K562 (cell line): ENCODE data around the gene LRRC4C. TPM values are rescaled to one million over a fixed set of nuclear protein-coding genes. Genes with fewer than 3 reads are reported as not detected.
A peak's percentile ranks its signal among the peaks of the same experiment; 100 is the strongest.
"Not testable (repeated sequence)": the region's sequence is repeated elsewhere in the genome, so short reads cannot be mapped to it uniquely, and the experiment has no call there.

Experiments used
- ATAC-seq: fragments of 200-7000 bp; cut with Tn5 transposase; 3 replicates; pipeline ENCODE4 v1.9.1; 2020; ENCODE audit warnings: moderate library complexity
- BruUV-seq: library from RNA; stranded (reverse); fragments of 400-500 nt; replicated peaks from 2 replicates; lab custom pipeline; 2021; lab: Mats Ljungman, UMichigan
- CTCF ChIA-PET: fragments of 300-600 bp; formaldehyde crosslinking; extraction: SDS; loops from one replicate; lab custom pipeline; 2021; ENCODE audit warnings: low intra/inter-chr PET ratio; lab: Yijun Ruan, JAX
- POLR2A ChIA-PET: fragments of 300-600, 350-650 bp; sonication (Branson Sonifier 250); formaldehyde crosslinking; extraction: SDS; loops from one replicate; lab custom pipeline; 2021; ENCODE audit warnings: antibody characterized with exemption, inconsistent platforms; lab: Yijun Ruan, JAX
- DNase-seq, 4 experiments: peaks; one replicate each; pipeline versions ENCODE4 v3.0.0 to v3.0.0-alpha.2; 2011 to 2018; ENCODE audit warnings: low spot score in 3 of 4, mixed read lengths in 3 of 4; ENCODE audit errors: extremely low read depth in 1 of 4
- FAIRE-seq: peaks from 2 replicates; lab custom pipeline; 2011; peaks lifted over from hg19 to GRCh38; lab: Jason Lieb, UNC
- H2AFZ ChIP-seq: 2 replicates; pipeline ENCODE4 v1.6.0; 2011; ENCODE audit warnings: low read depth, low read length, control low read depth, inconsistent platforms
- H3K27ac ChIP-seq: fragments of 200-600 bp; 3 replicates; pipeline ENCODE4 v1.8.0; 2011; ENCODE audit warnings: low read depth, mild to moderate bottlenecking, control low read depth, inconsistent platforms, low read length, moderate library complexity, mixed read lengths; ENCODE audit errors: extremely low read depth
- H3K27me3 ChIP-seq, 2 experiments: fragments of 300-600 bp in 1 of 2; 2 replicates in 1 of 2; 3 replicates in 1 of 2; pipeline versions ENCODE4 v1.6.0 to v1.8.0; 2011; ENCODE audit warnings: inconsistent platforms in 2 of 2, low read length in 2 of 2, mild to moderate bottlenecking in 1 of 2, mixed read lengths in 1 of 2, moderate library complexity in 1 of 2; ENCODE audit not compliant: control insufficient read depth in 2 of 2, insufficient read depth in 2 of 2
- H3K36me3 ChIP-seq: fragments of 300-600 bp; 3 replicates; pipeline ENCODE4 v1.8.0; 2011; ENCODE audit warnings: mild to moderate bottlenecking, low read length, inconsistent platforms; ENCODE audit not compliant: control insufficient read depth, insufficient read depth
- H3K4me1 ChIP-seq, 2 experiments: fragments of 200-600 bp in 1 of 2; replicated peaks in 1 of 2; 2 replicates in 1 of 2; 3 replicates in 1 of 2; pipeline versions ENCODE4 v1.5.1 to v1.8.0; 2011; ENCODE audit warnings: inconsistent platforms in 2 of 2, low read length in 2 of 2, mild to moderate bottlenecking in 1 of 2, mixed read lengths in 1 of 2, moderate library complexity in 1 of 2; ENCODE audit not compliant: control insufficient read depth in 2 of 2, insufficient read depth in 2 of 2
- H3K4me2 ChIP-seq: 2 replicates; pipeline ENCODE4 v1.6.1; 2011; ENCODE audit warnings: low read length, control low read depth, inconsistent platforms, mixed read lengths; ENCODE audit not compliant: insufficient read depth
- H3K4me3 ChIP-seq: fragments of 200-600 bp; sonication (generic), shearing (Covaris generic); 2 replicates; pipeline ENCODE4 v1.5.1; 2016; ENCODE audit warnings: control low read depth, inconsistent platforms
- H3K79me2 ChIP-seq: fragments of 200-600 bp; 3 replicates; pipeline ENCODE4 v1.8.0; 2011; ENCODE audit warnings: low read length, inconsistent platforms; ENCODE audit not compliant: control insufficient read depth, insufficient read depth
- H3K9ac ChIP-seq, 2 experiments: 2 replicates each; pipeline versions ENCODE4 v1.6.0 to v1.6.1; 2011; ENCODE audit warnings: low read depth in 2 of 2, low read length in 2 of 2, control low read depth in 1 of 2, inconsistent platforms in 1 of 2, mild to moderate bottlenecking in 1 of 2, mixed read lengths in 1 of 2; ENCODE audit not compliant: insufficient read depth in 1 of 2
- H3K9me1 ChIP-seq: one replicate; pipeline ENCODE4 v1.6.0; 2011; ENCODE audit warnings: inconsistent platforms, mild to moderate bottlenecking, low read length, moderate library complexity; ENCODE audit not compliant: control insufficient read depth, insufficient read depth
- H3K9me3 ChIP-seq: replicated peaks from 2 replicates; pipeline ENCODE4 v1.5.1; 2011; ENCODE audit warnings: low read depth, low read length, inconsistent platforms; ENCODE audit not compliant: control insufficient read depth, insufficient read depth
- H4K20me1 ChIP-seq: replicated peaks from 2 replicates; pipeline ENCODE4 v1.6.1; 2011; ENCODE audit warnings: low read length, inconsistent platforms, mixed read lengths; ENCODE audit not compliant: control insufficient read depth, insufficient read depth
- ATF6 ChIP-seq: sonication (generic); formaldehyde crosslinking; IDR thresholded peaks from 2 replicates; pipeline ENCODE4 v1.4.0; 2020; ENCODE audit warnings: mild to moderate bottlenecking, missing genetic modification reagents
- CEBPB ChIP-seq: fragments of 450-650 bp; IDR thresholded peaks from 2 replicates; pipeline ENCODE4 v1.6.1; 2016; ENCODE audit warnings: missing genetic modification characterization, missing compliant biosample characterization
- KDM5B ChIP-seq: fragments of 200-600 bp; sonication (generic); IDR thresholded peaks from 2 replicates; pipeline ENCODE4 v1.6.1; 2012; ENCODE audit warnings: low read depth, mild to moderate bottlenecking, moderate library complexity, low read length, control low read depth, inconsistent platforms; ENCODE audit not compliant: insufficient replicate concordance
- MAFG ChIP-seq: fragments of 450-650 bp; conservative IDR thresholded peaks from 2 replicates; pipeline ENCODE4 v1.6.1; 2016; ENCODE audit warnings: missing genetic modification characterization, missing compliant biosample characterization
- MEF2A ChIP-seq: IDR thresholded peaks from 2 replicates; pipeline ENCODE4 v1.6.1; 2011; ENCODE audit warnings: low read depth, mild to moderate bottlenecking, low read length, moderate library complexity; ENCODE audit not compliant: control insufficient read depth
- SMAD2 ChIP-seq: fragments of 150-350 bp; IDR thresholded peaks from 2 replicates; pipeline ENCODE4 v1.6.1; 2014; ENCODE audit warnings: low read depth, mild to moderate bottlenecking, low read length
- ZBTB34 ChIP-seq: fragments of 250-450 bp; sonication (Bioruptor Pico); IDR thresholded peaks from 2 replicates; pipeline ENCODE4 v1.8.0; 2021; ENCODE audit warnings: mild to moderate bottlenecking, moderate library complexity
- ZBTB7A ChIP-seq: IDR thresholded peaks from 2 replicates; pipeline ENCODE4 v1.6.1; 2011; ENCODE audit warnings: low read depth, mild to moderate bottlenecking, low read length, moderate library complexity, borderline replicate concordance; ENCODE audit not compliant: control insufficient read depth
- ZNF134 ChIP-seq: fragments of 250-450 bp; sonication (Bioruptor Pico); conservative IDR thresholded peaks from 2 replicates; pipeline ENCODE4 v1.4.0; 2020
- ZNF316 ChIP-seq: fragments of 450-650 bp; IDR thresholded peaks from 2 replicates; pipeline ENCODE4 v1.6.1; 2016
- ZNF408 ChIP-seq: fragments of 250-450 bp; sonication (Bioruptor Pico); IDR thresholded peaks from 2 replicates; pipeline ENCODE4 v1.4.0; 2020; ENCODE audit warnings: low read depth, mild to moderate bottlenecking, moderate library complexity
- ZNF551 ChIP-seq: fragments of 250-450 bp; sonication (Bioruptor Pico); IDR thresholded peaks from 2 replicates; pipeline ENCODE4 v1.5.0; 2021; ENCODE audit warnings: mild to moderate bottlenecking, moderate library complexity
- WGBS: fragments of 100-300 bp; shearing (Covaris generic); methylation state at CpG from one replicate; pipeline ENCODE4 v1.1.6; 2016; ENCODE audit warnings: low coverage, mixed read lengths; ENCODE audit not compliant: insufficient coverage; ENCODE audit errors: missing lambda C conversion rate; 5-methylcytosine and 5-hydroxymethylcytosine counted together
- in situ Hi-C: fragments of 300-500 bp; cut with MboI; formaldehyde crosslinking; loops from 4 replicates; pipeline ENCODE4 v1.15.0; 2018; ENCODE audit warnings: inconsistent platforms, mixed read lengths
- intact Hi-C: fragments of 100-400 bp; cut with micrococcal nuclease; formaldehyde crosslinking; loops from 2 replicates; pipeline ENCODE4 v1.14.2; 2022
- polyA plus RNA-seq, 8 experiments: library from polyadenylated mRNA; depleted of rRNA in 4 of 8; stranded (reverse) in 5 of 8; unstranded in 3 of 8; fragments of >200 nt; fragmentation: Nextera tagmentation in 2 of 8; fragmentation: Illumina TruSeq in 1 of 8; extraction: Ambion mirVana in 2 of 8; extraction: Trizol in 1 of 8; gene quantifications; 2 replicates each; pipeline versions ENCODE4 v1.2.1 to v1.2.3, GENCODE V29; 2011 to 2014; ENCODE audit warnings: inconsistent platforms in 1 of 8, missing spikeins in 1 of 8
- total RNA-seq, 7 experiments: library from RNA; depleted of rRNA in 6 of 7; stranded (reverse); fragments of >200 nt in 6 of 7; fragmentation: Illumina TruSeq in 2 of 7; extraction: Trizol in 2 of 7; gene quantifications; 2 replicates each; pipeline versions ENCODE4 v1.2.1 to v1.2.3, GENCODE V29; 2011 to 2021; ENCODE audit warnings: low replicate concordance in 1 of 7
- TF ChIP-seq, protein P1 (sequence below): fragments of 450-650 bp; formaldehyde crosslinking; IDR thresholded peaks from 2 replicates; pipeline ENCODE4 v1.4.0; 2022; ENCODE audit warnings: mild to moderate bottlenecking, moderate library complexity

Gene LRRC4C
- total and polyA plus RNA-seq, 9 of the 15 experiments (the other 6 are each of a cell fraction or from before 2014, with no cell fraction given) = not detected

GRCh38 chr11:41019666-41020065 is 439.8 kb downstream of the LRRC4C start:
- H3K4me3 ChIP-seq, DNase-seq, H3K27me3 ChIP-seq, H3K36me3 ChIP-seq, CTCF ChIA-PET, BruUV-seq, H3K9me3 ChIP-seq, H2AFZ ChIP-seq, in situ Hi-C loops, H3K27ac ChIP-seq, H3K9me1 ChIP-seq, FAIRE-seq, H3K9ac ChIP-seq, H3K4me2 ChIP-seq, H3K4me1 ChIP-seq, H4K20me1 ChIP-seq, intact Hi-C loops, H3K79me2 ChIP-seq, ATAC-seq, POLR2A ChIA-PET: not testable (repeated sequence)
- TF ChIP-seq ZNF316 (peak; percentile 32; the same call in 1 of the 2 replicates), MAFG (tag) (0 out of 2 replicates have a peak, but pooled peaks have one; percentile 12)

GRCh38 chr11:41018224-41018623 is 441.2 kb downstream of the LRRC4C start:
- ATAC-seq = no peak
- Histone ChIP-seq H3K36me3 (no peaks in the 10 kb centered on the region), H3K9ac (no peak overlapping the region), H2AFZ (no peak overlapping the region), H3K4me1 (no peaks in the 10 kb centered on the region), H3K27ac (no peak overlapping the region), H3K27me3 (no peaks in the 10 kb centered on the region), H3K9me3 (no peaks in the 10 kb centered on the region; the same call in 1 of the 2 replicates), H3K4me2 (no peak overlapping the region), H3K79me2 (no peaks in the 10 kb centered on the region), H3K4me3 (no peak overlapping the region), H4K20me1 (no peaks in the 10 kb centered on the region), H3K9me1 (no peaks in the 10 kb centered on the region)
- WGBS = 0% methylated on average over 3 of the region's 3 CpGs
- no TSS peak for BruUV-seq
- no peak for FAIRE-seq
- POLR2A ChIA-PET = no interaction called here
- in situ Hi-C loops = no loop called here
- no peak for DNase-seq
- intact Hi-C loops = no loop called here
- CTCF ChIA-PET = no interaction called here
- TF ChIP-seq KDM5B = no peak
- no peak for TF ChIP-seq ZNF551
- TF ChIP-seq ZNF134 (CRISPR knock-in tag) = no peak
- TF ChIP-seq ATF6 = no peak
- TF ChIP-seq SMAD2 = no peak
- TF ChIP-seq ZBTB7A = no peak
- TF ChIP-seq, protein P1, sequence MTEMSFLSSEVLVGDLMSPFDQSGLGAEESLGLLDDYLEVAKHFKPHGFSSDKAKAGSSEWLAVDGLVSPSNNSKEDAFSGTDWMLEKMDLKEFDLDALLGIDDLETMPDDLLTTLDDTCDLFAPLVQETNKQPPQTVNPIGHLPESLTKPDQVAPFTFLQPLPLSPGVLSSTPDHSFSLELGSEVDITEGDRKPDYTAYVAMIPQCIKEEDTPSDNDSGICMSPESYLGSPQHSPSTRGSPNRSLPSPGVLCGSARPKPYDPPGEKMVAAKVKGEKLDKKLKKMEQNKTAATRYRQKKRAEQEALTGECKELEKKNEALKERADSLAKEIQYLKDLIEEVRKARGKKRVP (CRISPR knock-in tag) = no peak
- no peak for TF ChIP-seq ZNF408 (CRISPR knock-in tag)
- TF ChIP-seq CEBPB = no peak
- no peak for TF ChIP-seq MEF2A
- TF ChIP-seq ZBTB34 (CRISPR knock-in tag) = no peak
